Left kidney (tissue), 2 donors: ENCODE data around the gene RFX1. TPM values are rescaled to one million over a fixed set of nuclear protein-coding genes. Genes with fewer than 3 reads are reported as not detected.
A peak's percentile ranks its signal among the peaks of the same experiment; 100 is the strongest.
"Not testable (repeated sequence)": the region's sequence is repeated elsewhere in the genome, so short reads cannot be mapped to it uniquely, and the experiment has no call there.

ENCODE experiments used
- DNase-seq: peaks from one replicate; pipeline ENCODE4 v3.0.0-alpha.2; 2013
- polyA plus RNA-seq: library from polyadenylated mRNA; unstranded; fragments of 120-200 nt; gene quantifications from one replicate; pipeline ENCODE4 v1.2.1, GENCODE V29; 2013; ENCODE audit not compliant: insufficient read length

The RFX1 gene
- polyA plus RNA-seq, 1 donor = 10.5 TPM

DNA sequence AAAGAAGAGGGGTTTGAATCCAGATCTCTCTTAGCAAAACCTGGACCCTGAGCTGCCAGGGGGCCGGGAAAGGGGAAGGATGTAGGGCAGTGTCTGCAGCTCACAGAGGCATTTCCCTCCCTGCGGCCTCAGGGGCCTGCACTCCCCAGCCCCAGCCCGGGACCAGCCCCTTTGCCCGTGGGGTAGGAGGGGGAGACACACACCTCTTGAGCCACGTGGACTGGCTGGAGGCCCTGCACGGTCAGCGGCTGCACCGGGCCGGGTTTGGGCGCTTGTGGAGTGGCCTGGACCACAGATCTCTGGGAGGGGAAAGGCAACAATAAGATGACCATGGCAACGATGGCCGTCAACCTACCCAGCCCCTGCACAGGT lies 26.9 kb downstream of the RFX1 start:
- no peak for DNase-seq

DNA sequence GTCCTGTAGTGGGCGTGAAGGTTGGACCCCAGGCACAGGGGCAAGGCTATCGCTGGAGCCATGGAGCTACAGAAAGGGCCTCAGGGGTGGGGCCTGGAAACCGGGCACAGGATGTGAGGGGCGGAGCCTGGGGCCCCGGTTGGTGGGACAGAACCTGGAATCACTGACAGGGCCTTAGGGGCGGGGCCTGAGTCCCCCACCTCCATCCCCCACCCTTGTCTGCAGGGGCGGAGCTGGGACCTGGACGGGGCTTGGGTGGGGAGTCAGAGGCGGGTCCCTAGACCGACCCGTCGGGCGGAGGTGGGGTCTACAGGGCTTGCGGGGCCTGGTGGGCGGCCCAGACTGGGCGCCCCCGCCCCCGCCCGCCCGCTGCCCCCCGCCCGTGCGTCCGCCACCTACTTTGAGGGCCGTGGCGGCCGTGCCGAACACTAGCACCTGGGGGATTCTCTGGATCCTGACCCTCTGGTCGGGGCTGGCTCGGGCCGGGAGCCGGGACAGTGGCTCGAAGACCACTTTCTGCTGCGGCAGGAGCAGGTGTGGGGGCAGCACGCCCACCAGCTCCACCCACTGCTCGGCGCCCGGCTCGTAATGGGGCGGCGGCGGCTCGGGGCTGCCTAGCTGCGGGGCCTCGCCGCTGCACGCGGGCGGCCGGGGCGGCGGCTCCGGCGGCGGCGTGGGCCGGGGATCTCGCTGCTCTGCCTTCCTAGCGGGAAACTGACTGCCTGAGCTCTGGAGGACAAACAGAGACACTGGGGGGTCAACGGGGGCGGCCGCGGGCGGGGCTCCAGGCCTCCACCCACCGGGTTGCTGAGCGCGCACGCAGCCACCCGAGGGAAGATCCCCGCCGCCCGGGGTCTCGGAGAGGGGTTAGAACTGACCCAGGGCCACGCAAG lies 27.5 kb downstream of the RFX1 start:
- peak; percentile 82 for DNase-seq

DNA sequence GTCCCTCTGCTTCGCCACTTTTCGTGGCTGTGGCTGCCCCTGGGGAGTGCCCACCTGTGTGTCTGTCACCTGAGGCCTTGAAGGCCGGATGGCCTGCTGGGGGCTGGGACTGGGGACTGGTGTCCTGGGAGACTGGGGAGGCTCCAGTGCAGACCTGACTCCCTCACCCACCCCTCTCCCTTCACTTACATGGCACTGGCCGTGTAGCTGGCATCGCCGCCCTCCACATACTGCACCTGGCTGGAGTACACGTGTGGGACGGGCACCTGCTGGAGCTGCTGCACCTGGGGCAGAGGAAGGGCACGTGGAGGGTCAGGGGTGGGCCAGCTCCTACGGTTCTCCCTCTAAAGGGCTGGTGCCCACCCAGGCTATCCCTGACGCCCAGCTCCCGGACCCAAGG lies 28.3 kb downstream of the RFX1 start:
- no peak for DNase-seq

DNA sequence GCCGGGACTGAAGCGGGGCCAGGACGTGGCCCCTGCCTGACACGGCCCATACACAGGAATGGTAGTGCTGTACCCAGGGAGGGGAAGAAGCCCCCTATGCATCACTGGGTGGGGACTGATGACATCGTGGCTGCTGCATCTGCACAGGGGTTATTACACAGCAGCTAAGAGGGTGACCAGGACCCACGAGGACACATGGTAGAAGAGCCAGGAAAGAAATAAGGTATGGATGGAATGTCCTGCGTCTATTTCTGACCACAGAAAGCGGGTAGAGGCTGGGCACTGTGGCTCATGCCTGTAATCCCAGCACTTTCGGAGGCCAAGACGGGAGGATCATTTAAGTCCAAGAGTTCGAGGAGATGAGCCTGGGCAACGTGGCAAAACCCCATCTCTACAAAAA lies 29.7 kb downstream of the RFX1 start:
- no peak for DNase-seq

DNA sequence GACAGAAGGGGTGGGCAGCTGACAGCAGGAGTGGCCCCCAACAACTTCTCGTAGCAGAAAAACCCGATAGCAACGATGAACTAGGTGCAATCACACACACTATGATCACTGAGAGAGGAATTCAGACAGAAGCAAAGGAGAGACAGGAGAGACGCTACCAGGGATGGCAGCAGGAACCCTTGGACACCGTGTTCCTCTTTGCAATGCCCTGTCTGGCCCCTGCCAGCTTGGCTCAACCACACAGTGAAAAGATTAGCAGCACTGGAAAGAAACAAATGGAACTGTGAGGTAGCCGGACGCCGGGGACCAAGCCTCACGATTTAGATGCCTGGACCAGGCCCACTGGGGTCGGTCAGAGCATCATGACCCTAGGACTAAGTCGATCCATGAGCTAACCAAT lies 30.2 kb downstream of the RFX1 start:
- DNase-seq = no peak

DNA sequence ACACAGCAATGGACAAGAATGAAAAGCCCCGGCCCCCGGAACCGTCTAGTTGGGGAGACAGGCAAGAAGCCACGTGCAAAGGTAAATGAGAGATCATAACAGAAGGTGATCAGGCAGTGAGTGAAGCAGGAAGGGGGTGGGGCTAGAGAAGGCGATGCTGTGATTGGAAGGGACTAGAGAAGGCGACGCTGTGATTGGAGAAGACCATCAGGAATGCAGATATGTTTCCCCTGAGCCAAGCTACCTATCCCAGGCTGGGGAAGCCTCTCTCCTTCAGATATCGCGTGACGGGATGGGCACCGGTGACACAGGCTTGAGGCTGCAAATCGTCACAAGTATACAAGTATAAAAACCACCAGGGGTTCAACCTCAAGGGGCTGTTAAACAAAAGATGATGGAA lies 32.0 kb downstream of the RFX1 start:
- peak; percentile 70 for DNase-seq

DNA sequence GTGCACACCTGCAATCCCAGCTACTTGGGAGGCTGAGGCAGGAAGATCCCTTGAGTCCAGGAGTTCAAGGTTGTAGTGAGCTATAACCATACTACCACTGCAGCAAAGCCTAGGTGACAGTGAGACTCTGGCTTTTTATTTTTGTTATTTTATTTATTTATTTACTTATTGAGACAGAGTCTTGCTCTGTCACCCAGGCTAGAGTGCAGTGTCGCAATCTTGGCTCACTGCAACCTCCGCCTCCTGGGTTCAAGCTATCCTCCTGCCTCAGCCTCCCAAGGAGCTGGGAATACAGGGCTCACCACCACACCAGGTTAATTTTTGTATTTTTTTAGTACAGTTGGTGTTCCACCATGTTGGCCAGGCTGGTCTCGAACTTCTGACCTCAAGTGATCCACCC lies 32.6 kb downstream of the RFX1 start:
- DNase-seq = not testable (repeated sequence)

DNA sequence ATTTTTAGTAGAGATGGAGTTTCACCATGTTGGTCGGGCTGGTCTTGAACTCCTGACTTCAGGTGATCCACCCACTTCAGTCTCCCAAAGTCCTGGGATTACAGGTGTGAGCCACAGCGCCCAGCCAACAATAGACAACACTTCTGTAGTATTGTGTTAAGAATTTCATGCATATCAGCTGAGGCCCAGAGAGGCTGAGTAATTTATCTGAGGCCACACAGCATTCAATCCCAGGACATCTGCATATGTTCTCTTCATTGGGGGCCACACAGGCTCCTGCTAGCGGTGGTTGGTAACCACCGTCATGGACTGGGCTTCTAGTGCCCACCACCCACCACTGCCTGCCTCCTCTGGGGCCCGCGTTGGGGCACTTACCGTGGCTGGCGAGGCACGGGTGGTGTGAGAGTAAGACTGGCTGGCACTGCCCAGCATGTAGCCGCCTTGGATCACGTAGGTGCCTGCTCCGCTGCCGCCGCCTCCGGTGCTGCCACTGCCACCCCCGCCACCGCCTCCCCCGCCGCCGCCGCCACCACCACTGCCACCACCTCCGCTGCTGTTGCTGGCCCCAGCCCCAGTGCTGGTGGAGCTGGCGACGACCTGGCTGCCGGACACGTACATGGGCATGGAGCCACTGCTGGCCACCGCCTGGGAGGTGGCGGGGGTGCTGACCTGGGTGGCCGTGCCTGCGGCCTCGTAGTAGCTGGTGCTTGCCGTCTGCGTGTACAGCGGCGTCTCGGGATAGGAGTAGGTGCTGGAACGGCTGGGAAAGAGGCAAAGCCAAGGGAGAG lies 33.6 kb downstream of the RFX1 start:
- no peak for DNase-seq

DNA sequence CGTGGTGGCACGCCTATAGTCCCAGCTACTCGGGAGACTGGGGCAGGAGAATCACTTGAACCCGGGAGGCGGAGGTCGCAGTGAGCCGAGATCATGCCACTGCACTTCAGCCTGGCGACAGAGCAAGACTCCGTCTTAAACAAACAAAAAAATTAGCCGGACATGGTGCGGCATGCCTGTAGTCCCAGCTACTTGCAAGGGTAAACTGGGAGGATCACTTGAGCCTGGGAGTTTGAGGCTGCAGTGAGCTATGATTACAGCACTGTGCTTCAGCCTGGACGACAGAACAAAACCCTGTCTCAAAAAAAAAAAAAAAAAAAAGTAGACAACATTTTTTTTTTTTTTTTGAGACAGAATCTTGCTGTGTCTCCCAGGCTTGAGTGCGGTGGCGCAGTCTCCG lies 34.3 kb downstream of the RFX1 start:
- not testable (repeated sequence) for DNase-seq

DNA sequence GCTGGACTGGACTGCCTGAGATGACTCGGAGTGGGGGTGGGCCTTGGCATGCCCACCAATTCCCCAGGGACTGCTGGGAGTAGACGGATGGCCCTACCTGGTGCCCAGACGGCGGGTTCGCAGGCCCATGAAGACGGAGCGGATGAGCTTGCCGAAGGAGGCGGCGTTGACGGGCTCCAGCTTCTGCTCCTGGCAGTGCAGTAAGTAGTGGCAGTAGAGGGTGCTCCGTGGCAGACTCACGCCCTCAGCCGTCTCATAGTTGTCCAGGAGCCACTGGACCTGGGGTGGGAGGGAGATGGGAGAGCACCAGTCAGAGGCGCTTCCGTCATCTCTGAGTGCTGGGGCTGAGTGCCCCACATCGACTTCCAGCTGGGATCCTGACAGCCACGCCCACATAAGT lies 36.2 kb downstream of the RFX1 start:
- DNase-seq = no peak

DNA sequence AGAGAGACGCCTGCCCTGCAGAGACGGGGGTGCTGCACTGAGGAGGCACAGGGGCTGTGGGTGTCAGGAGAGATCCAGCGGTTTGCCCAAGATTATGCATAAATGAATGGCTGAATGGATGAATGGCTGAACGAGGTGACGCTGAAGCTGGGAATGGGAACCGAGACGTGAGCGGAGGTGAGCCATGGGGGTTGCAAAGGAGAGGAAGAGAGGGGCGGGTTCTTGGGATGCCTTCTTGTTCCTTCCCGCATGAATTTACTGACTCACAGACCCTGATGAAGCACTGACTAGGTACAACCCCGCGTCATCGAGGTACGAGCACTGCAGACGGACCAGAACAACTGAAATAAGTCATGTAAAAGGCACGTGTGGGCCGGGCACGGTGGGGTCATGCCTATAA lies 37.1 kb downstream of the RFX1 start:
- no peak for DNase-seq

DNA sequence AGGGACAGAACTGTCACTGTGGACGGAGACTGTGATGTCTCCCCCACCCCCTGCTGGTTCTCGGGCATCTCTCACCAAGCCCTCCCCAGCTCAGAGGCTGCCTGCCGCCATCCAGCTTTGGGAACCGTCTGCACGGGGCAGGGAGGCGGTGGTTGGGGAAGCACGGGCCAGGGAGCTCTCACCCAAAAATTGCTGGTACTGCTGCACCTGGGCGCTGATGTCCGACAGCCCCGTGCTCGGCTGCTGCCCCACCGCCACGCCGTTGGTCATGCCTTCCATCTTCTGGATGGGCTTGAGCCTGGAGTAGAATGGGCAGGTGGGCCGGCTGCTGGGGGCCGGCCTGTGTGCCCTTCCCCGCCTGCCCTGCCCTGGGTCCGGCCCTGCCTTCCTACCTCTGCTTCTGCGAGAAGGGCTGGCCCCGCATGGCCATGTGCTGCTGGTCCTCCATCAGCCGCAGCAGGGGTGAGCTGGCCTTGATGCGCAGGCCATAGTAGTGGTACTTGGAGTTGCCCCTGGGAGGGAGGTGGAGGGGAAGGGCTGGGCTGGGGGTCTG lies 37.7 kb downstream of the RFX1 start:
- no peak for DNase-seq

DNA sequence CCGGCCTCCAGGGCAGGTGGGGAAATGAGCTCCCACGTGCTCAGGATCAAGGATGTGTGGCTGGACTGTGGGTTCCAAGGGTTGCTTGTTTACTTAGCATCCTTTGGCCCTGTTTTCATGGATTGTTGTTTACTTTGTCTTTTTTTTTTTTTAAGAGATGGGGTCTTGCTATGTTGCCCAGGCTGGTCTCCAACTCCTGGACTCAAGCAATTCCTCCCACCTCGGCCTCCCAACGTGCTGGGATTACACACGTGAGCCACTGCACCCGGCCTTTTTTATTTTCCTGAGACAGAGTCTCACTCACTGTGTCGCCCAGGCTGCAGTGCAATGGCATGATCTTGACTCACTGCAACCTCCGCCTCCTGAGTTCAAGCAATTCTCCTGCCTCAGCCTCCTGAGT lies 38.9 kb downstream of the RFX1 start:
- not testable (repeated sequence) for DNase-seq

DNA sequence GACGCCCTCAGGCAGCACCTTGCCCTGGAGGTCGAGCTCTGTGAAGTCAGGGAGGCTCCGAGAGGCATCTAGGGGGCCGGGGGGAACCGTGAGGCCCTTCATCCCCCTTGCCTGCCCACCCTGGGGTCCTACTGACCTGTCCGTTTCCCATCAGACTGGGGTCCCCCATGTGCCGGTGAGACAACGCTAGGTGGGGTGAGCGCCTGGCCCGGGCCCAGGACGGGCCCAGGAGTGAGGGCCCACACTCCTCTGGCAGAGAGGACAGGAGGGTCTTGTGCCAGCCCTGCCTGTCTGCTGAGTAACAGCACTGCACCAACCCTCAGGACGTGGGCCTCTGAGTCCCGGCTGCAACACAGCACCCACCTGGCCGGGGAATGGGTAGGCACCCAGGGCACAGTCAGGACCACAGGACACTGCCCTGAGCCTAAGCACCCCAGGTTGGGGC lies 39.4 kb downstream of the RFX1 start:
- DNase-seq = no peak

DNA sequence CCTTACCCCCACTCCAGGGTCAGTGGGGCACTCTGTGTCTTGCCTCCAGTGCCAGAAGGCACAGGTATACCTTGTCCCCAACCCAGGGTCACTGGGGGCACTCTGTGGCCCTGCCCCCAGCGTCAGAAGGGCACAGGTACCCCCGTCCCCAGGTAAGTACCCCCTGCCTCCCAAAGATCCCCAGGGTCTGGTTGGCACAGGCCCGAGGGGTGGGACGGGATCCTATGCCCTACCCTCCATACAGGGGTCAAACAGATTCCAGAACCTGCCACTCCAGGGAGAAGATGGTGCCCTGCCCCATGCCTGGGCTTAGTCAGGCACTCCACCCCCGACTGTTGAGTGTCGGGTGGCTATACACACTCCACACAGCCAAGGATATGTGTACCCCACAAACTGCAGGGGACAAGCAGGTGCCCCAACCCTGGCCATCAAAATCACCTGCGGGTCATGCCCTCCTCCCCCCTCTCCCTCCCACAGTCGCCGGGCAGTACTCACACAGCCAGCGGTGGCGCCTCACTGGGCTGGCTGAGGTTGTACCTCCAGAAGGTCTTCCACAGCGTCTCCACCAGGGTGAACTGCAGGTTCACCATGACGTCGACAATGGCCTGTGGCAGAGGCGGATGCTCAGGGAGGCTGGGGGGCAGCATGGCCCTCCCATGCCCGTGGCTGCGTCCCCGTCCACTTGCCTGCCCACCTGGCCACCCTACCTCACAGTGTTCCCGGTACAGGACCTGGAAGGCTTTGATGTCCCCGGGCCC lies 40.0 kb downstream of the RFX1 start:
- no peak for DNase-seq

DNA sequence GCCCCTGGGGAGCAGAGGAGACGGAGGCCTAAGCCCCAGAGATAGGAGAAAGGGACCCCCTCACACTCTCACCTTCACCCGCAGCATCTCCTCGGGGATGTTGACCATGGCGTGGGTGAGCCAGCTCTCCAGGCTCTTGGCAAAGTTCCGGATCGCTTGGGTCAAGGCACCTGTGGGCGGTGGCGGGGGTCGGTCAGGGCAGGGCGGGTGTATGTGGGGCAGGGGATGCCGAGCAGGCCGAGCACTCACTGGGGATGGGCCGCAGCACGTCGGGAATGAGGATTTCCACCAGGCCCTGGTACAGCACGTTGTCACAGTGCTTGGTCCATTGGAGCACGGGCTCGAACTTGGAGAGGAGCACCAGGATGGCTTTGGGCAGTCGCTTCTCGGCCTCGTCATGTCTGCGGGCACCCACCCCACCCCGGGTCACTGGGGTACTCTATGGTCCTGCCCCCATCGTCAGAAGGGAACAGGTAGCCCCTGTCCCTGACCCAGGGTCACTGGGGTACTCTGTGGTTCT lies 40.7 kb downstream of the RFX1 start:
- DNase-seq = no peak

DNA sequence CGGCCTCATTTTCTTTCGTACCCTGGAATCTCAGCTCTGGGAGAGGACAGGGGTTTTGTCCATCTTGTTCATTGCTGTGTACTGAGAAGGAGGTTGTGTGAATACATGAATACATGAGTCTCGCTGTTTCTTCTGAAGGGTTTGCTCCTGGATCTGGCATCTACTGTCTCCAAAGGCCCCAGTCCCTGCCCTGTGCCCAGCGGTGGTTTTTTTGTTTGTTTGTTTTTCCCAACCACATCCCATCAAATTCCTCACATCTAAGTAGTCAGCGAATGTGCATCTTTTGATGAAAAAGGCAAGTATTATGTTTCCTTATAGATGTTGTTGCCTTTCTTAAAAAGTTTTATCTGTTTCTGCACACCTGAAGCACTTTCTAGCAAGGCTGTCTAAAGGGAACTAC lies 41.3 kb downstream of the RFX1 start:
- no peak for DNase-seq

DNA sequence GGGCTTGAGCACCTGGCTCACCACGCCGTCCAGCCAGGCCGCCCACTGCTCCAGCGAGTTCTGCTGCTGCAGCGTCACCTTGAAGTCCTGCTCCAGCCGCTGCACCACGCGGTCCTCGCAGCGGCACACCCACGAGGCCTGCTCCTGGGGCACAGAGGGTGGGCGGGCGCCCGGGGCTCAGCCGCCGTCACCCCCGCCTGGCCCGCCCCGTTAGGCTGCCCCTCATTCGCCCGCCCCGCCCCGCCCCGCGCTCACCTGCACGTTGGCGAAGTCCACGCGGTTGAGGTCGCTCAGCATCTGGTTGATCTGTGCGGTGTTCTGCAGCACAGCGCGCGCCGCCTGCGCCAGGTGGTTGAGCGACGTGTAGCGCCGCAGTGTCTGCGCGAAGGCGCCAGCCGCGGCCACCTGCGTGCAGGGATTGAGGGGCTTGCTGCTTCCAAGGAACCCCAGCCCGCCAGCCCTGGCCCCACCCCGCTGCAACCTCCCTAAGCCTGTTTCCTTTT lies 42.5 kb downstream of the RFX1 start:
- DNase-seq = no peak

DNA sequence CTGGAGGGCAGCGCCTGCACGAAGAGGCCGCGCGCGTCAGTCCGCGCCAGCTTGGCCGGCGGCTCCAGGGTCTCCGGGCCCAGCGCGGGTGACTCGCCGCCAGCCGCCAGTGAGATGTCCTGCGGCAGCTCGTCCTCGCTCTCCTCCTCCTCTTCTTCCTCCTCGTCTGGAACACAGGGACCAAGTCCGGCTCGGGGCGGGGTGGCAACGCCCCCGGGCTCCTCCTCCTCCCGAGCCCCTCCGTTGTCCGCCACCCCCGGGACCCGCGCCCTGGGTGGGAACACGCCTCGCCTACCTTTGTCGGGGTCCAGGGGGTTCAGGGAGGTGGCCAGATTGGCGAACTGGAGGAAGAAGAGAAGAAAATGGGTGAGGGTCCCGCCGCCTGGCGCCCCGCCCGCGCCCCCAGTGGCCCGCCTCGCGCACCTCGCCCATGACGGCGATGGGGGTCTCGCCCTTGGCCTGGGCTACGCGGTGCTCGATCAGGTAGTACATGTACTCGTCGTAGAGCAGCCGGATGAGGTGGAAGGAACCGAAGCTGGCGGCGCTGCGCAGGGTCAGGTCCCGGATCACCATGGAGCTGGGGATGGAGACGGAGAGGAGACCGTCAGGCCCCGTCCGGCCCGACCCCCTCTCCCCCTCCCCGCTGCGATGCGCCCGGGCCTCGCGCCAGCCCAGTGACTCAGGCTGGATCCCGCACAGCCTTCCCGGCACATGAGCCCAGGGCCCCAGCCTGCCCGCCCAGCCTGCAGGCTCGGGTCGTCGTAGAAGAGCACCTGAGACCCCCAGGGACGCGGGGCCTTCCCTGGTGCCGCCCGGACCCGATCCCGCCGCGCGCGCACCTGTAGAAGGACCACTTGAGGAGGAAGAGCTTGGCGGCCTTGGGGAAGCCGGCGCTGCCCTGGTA lies 43.2 kb downstream of the RFX1 start:
- no peak for DNase-seq

DNA sequence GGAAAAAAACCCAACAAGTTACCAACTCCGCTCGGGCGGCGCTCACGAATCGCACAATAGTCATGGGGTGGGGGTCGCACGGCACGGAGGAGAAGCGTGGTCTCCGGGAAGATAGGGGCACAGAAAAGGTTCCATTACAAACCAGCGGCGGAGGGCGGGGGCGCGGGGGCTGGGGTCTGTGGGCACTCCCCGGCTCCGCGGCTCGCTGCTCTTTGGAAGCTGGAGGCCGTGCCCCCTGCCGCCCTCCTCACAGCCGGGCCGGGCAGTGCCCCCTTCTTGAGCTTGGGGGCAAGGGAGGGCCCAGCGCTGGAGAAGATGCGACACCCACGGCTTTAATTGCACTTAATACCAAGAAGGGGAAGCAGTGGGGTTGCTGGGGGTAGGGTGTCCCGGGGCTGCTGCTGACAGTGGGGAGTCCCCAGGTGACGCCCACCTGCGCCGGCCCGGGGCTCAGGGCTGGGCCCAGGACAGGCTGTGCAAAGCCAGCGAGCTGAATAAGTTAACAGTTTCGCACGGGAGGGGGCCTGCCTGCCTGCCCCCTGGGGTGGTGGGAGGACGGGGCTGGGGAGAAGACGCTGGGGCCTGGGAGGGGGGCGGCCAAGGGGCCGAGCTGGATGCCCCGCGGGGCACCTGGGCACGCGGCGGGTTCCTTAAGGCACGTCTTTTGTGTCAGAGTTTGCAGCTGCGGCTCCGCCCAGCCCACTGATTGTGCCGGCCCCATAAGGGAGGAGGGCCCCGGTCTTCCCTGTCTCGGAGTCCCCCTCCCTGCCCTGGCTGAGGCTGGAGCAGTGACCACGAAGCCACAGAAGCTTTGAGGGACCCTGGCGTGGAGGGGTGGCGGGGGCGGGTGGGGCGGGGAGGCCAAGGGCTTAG lies 44.1 kb downstream of the RFX1 start:
- no peak for DNase-seq
